IPS DF 6.9 (cell line): ENCODE results near the gene KLHL24.

Source experiments
- DNase-seq: peaks from one replicate; pipeline ENCODE4 v3.0.0-alpha.2; 2013; ENCODE audit warnings: low read depth, low spot score
- H3K27ac ChIP-seq: one replicate; pipeline ENCODE4 v1.5.1; 2013; ENCODE audit warnings: low read length, control low read depth
- H3K27me3 ChIP-seq: 2 replicates; pipeline ENCODE4 v1.6.1; 2013; ENCODE audit warnings: mild to moderate bottlenecking, low read length; ENCODE audit not compliant: control insufficient read depth, insufficient read depth
- H3K36me3 ChIP-seq: 2 replicates; pipeline ENCODE4 v1.6.1; 2013; ENCODE audit warnings: low read length; ENCODE audit not compliant: control insufficient read depth, insufficient read depth
- H3K4me1 ChIP-seq: 2 replicates; pipeline ENCODE4 v1.6.1; 2013; ENCODE audit warnings: low read length; ENCODE audit not compliant: control insufficient read depth, insufficient read depth
- H3K4me3 ChIP-seq: 2 replicates; pipeline ENCODE4 v1.5.1; 2013; ENCODE audit warnings: mild to moderate bottlenecking, low read length
- H3K9me3 ChIP-seq: 2 replicates; pipeline ENCODE4 v1.6.1; 2013; ENCODE audit warnings: low read length, inconsistent platforms; ENCODE audit not compliant: control insufficient read depth, insufficient read depth
- WGBS: extraction: QIAGEN DNeasy Blood & Tissue Kit; methylation state at CpG from one replicate; pipeline ENCODE4 v1.1.7; 2013; ENCODE audit warnings: mixed read lengths, missing lambda C conversion rate; ENCODE audit not compliant: insufficient read length, insufficient coverage; 5-methylcytosine and 5-hydroxymethylcytosine counted together

The KLHL24 gene

GRCh38 chr3:183711516-183711915, 76.1 kb downstream of the KLHL24 start:
- H3K27ac ChIP-seq = no peak overlapping the region
- DNase-seq = no peak
- no peaks in the 10 kb centered on the region for H3K27me3 ChIP-seq
- H3K9me3 ChIP-seq = no peaks in the 10 kb centered on the region
- no peaks in the 10 kb centered on the region for H3K36me3 ChIP-seq
- no CpG with 5 or more reads among the region's 3 CpGs for WGBS
- H3K4me1 ChIP-seq = no peaks in the 10 kb centered on the region
- H3K4me3 ChIP-seq = no peak overlapping the region

GRCh38 chr3:183714622-183715021, 79.2 kb downstream of the KLHL24 start:
- H3K27ac ChIP-seq = no peak overlapping the region
- peaks cover 4% of the 10 kb centered on the region; the same call in 1 of the 2 replicates for H3K36me3 ChIP-seq
- H3K4me1 ChIP-seq = no peaks in the 10 kb centered on the region
- no peaks in the 10 kb centered on the region for H3K9me3 ChIP-seq
- H3K4me3 ChIP-seq = no peak overlapping the region
- no peak for DNase-seq
- H3K27me3 ChIP-seq = no peaks in the 10 kb centered on the region

GRCh38 chr3:183718012-183718411, 82.6 kb downstream of the KLHL24 start:
- Histone ChIP-seq H3K4me1 (no peaks in the 10 kb centered on the region), H3K27me3 (no peaks in the 10 kb centered on the region), H3K9me3 (no peaks in the 10 kb centered on the region), H3K4me3 (no peak overlapping the region), H3K27ac (no peak overlapping the region), H3K36me3 (peaks cover 13% of the 10 kb centered on the region; the same call in 1 of the 2 replicates)
- no CpG with 5 or more reads among the region's 3 CpGs for WGBS
- no peak for DNase-seq

- H3K4me3 ChIP-seq = no peak overlapping the region
- peaks cover 26% of the 10 kb centered on the region; the same call in 1 of the 2 replicates for H3K36me3 ChIP-seq
- DNase-seq = no peak
- H3K27me3 ChIP-seq = no peaks in the 10 kb centered on the region
- no peaks in the 10 kb centered on the region for H3K4me1 ChIP-seq
- no peak overlapping the region for H3K27ac ChIP-seq
- no peaks in the 10 kb centered on the region for H3K9me3 ChIP-seq
- WGBS = no CpG with 5 or more reads among the region's 6 CpGs
These were observed 90.0 kb downstream of the KLHL24 start for GRCh38 chr3:183725387-183725786.

GRCh38 chr3:183728204-183728603, 92.8 kb downstream of the KLHL24 start:
- DNase-seq = no peak
- Histone ChIP-seq H3K27ac (no peak overlapping the region), H3K9me3 (no peaks in the 10 kb centered on the region), H3K4me1 (no peaks in the 10 kb centered on the region), H3K27me3 (no peaks in the 10 kb centered on the region), H3K4me3 (no peak overlapping the region), H3K36me3 (peaks cover 24% of the 10 kb centered on the region; the same call in 1 of the 2 replicates)
- no CpG with 5 or more reads among the region's 1 CpG for WGBS

- Histone ChIP-seq H3K4me1 (no peaks in the 10 kb centered on the region), H3K4me3 (no peak overlapping the region), H3K9me3 (no peaks in the 10 kb centered on the region), H3K27ac (no peak overlapping the region), H3K27me3 (no peaks in the 10 kb centered on the region), H3K36me3 (peaks cover 27% of the 10 kb centered on the region; the same call in 1 of the 2 replicates)
- DNase-seq = no peak
- WGBS = no CpG with 5 or more reads among the region's 2 CpGs
These were observed 94.9 kb downstream of the KLHL24 start for GRCh38 chr3:183730361-183730760.

GRCh38 chr3:183731611-183732010, 96.2 kb downstream of the KLHL24 start:
- Histone ChIP-seq H3K27me3 (no peaks in the 10 kb centered on the region), H3K27ac (no peak overlapping the region), H3K4me1 (no peaks in the 10 kb centered on the region), H3K9me3 (no peaks in the 10 kb centered on the region), H3K4me3 (no peak overlapping the region), H3K36me3 (peaks cover 25% of the 10 kb centered on the region; the same call in 1 of the 2 replicates)
- 100% methylated on average over 1 of the region's 5 CpGs for WGBS
- no peak for DNase-seq

- Histone ChIP-seq H3K9me3 (no peaks in the 10 kb centered on the region), H3K36me3 (peaks cover 20% of the 10 kb centered on the region; the same call in 1 of the 2 replicates), H3K4me1 (no peaks in the 10 kb centered on the region), H3K27ac (no peak overlapping the region), H3K4me3 (no peak overlapping the region), H3K27me3 (no peaks in the 10 kb centered on the region)
- no CpG with 5 or more reads among the region's 7 CpGs for WGBS
- no peak for DNase-seq
These were observed 98.1 kb downstream of the KLHL24 start for GRCh38 chr3:183733553-183733952.
